Stimulated activated CD8-positive, alpha-beta memory T cell treated with anti-CD3 and anti-CD28 coated beads, Interleukin-12 subunit alpha, Interleukin-12 subunit beta, amount 100 ng/mL, for 24 hours (primary cell): ENCODE measurements around the gene DOK7.
"Not testable (repeated sequence)": the region's sequence is repeated elsewhere in the genome, so short reads cannot be mapped to it uniquely, and the experiment has no call there.

Experiments used
- DNase-seq: peaks from one replicate; pipeline ENCODE4 v3.0.0-alpha.2; 2020; ENCODE audit errors: extremely low read depth

Gene DOK7

GRCh38 chr4:3502941-3503936 lies 40.1 kb downstream of the DOK7 start:
- no peak for DNase-seq

- DNase-seq = no peak
Measured at GRCh38 chr4:3505231-3505630, 42.1 kb downstream of the DOK7 start.

- DNase-seq = no peak
Measured at GRCh38 chr4:3508542-3508941, 45.4 kb downstream of the DOK7 start.

- DNase-seq = no peak
Measured at GRCh38 chr4:3510481-3510880, 47.4 kb downstream of the DOK7 start.

- DNase-seq = no peak
Measured at GRCh38 chr4:3511187-3511586, 48.1 kb downstream of the DOK7 start.

GRCh38 chr4:3511601-3512000 lies 48.5 kb downstream of the DOK7 start:
- DNase-seq = not testable (repeated sequence)

- no peak for DNase-seq
Measured at GRCh38 chr4:3512279-3512678, 49.2 kb downstream of the DOK7 start.

- DNase-seq = no peak
Measured at GRCh38 chr4:3512719-3513118, 49.6 kb downstream of the DOK7 start.

GRCh38 chr4:3513807-3514206 lies 50.7 kb downstream of the DOK7 start:
- no peak for DNase-seq

- DNase-seq = no peak
Measured at GRCh38 chr4:3514221-3514780, 51.2 kb downstream of the DOK7 start.

GRCh38 chr4:3514806-3515501 lies 51.8 kb downstream of the DOK7 start:
- DNase-seq = no peak

GRCh38 chr4:3515646-3516045 lies 52.5 kb downstream of the DOK7 start:
- DNase-seq = no peak

- DNase-seq = no peak
Measured at GRCh38 chr4:3516061-3516835, 53.1 kb downstream of the DOK7 start.

- no peak for DNase-seq
Measured at GRCh38 chr4:3516836-3517730, 54.0 kb downstream of the DOK7 start.

- DNase-seq = no peak
Measured at GRCh38 chr4:3517731-3518510, 54.8 kb downstream of the DOK7 start.

- DNase-seq = no peak
Measured at GRCh38 chr4:3518511-3518880, 55.4 kb downstream of the DOK7 start.

GRCh38 chr4:3518941-3519340 lies 55.8 kb downstream of the DOK7 start:
- no peak for DNase-seq

- DNase-seq = no peak
Measured at GRCh38 chr4:3519468-3520264, 56.6 kb downstream of the DOK7 start.

- DNase-seq = no peak
Measured at GRCh38 chr4:3520276-3520675, 57.2 kb downstream of the DOK7 start.
